OCI-LY1 (cell line): Measurements from ENCODE around the gene ENDOG.

Source experiments
- CTCF ChIP-seq: fragments of 200-600 bp; sonication (generic), shearing (Covaris generic); IDR thresholded peaks from 2 replicates; pipeline ENCODE4 v1.5.1; 2017; ENCODE audit warnings: mild to moderate bottlenecking, antibody characterized with exemption, low read length, moderate library complexity, mixed read lengths
- EZH2 ChIP-seq: fragments of 200-600 bp; sonication (generic), shearing (Covaris generic); IDR thresholded peaks from 2 replicates; pipeline ENCODE4 v1.8.0; 2017; ENCODE audit warnings: borderline replicate concordance, mixed run types, mild to moderate bottlenecking, antibody characterized with exemption, low read length, moderate library complexity, mixed read lengths

- no peak for TF ChIP-seq CTCF
- no peak for TF ChIP-seq EZH2
Measured at GRCh38 chr9:128774804-128775203, 43.5 kb upstream of the ENDOG start.
